Measurements from ENCODE around the gene NOXO1. TPM values are rescaled to one million over a fixed set of nuclear protein-coding genes. Genes with fewer than 3 reads are reported as not detected.

The NOXO1 gene, protein sequence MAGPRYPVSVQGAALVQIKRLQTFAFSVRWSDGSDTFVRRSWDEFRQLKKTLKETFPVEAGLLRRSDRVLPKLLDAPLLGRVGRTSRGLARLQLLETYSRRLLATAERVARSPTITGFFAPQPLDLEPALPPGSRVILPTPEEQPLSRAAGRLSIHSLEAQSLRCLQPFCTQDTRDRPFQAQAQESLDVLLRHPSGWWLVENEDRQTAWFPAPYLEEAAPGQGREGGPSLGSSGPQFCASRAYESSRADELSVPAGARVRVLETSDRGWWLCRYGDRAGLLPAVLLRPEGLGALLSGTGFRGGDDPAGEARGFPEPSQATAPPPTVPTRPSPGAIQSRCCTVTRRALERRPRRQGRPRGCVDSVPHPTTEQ
- not detected for total RNA-seq

DNA sequence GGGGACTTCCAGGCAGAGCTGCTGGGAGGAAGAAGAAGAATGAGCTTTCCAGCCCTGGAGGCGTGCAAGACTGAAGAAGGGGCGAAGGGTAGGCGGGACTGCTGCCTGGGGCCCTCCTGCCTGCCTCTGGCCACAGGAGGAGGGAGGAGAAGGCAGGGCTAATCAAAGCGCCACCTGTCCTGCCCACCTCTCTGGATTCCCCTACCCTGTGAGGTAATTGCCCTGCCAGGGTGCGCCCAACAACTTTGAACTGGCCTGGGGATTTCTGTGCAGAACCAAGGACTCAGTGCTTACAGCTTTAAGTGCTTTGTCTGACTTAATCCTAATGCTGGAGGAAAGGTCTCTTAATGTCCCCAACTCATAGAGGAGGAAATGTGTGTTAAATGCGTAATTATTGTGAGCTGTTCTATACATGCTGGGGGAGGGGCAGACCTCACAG is at the start of gene NOXO1:
Gene NOXO1, minus strand, starts transcription at position 72 of the 439 bp plus-strand sequence. CDS start 290 bp downstream, outside the sequence.
- Histone ChIP-seq H3K36me3 (peaks cover 32 to 35% of the 10 kb centered on the region in 2 donors), H3K9me3 (no peaks in the 10 kb centered on the region), H3K4me3 (replicated peaks in 1 of 3) (no peak within 1 kb of the TSS), H3K27me3 (peaks cover 13% of the 10 kb centered on the region), H3K27ac (no peak within 1 kb of the TSS), H3K4me1 (peaks cover 5 to 24% of the 10 kb centered on the region in 2 donors)
- intact Hi-C loops (cut with DNase I) = no loop called here
- TF ChIP-seq POLR2A (IDR thresholded peaks at IDR 0.05) = no peak
- TF ChIP-seq, protein P1, sequence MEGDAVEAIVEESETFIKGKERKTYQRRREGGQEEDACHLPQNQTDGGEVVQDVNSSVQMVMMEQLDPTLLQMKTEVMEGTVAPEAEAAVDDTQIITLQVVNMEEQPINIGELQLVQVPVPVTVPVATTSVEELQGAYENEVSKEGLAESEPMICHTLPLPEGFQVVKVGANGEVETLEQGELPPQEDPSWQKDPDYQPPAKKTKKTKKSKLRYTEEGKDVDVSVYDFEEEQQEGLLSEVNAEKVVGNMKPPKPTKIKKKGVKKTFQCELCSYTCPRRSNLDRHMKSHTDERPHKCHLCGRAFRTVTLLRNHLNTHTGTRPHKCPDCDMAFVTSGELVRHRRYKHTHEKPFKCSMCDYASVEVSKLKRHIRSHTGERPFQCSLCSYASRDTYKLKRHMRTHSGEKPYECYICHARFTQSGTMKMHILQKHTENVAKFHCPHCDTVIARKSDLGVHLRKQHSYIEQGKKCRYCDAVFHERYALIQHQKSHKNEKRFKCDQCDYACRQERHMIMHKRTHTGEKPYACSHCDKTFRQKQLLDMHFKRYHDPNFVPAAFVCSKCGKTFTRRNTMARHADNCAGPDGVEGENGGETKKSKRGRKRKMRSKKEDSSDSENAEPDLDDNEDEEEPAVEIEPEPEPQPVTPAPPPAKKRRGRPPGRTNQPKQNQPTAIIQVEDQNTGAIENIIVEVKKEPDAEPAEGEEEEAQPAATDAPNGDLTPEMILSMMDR (IDR thresholded peaks at IDR 0.05) = no peak
- DNase-seq = no peak
- 22 to 24% methylated on average over 5 to 6 of the region's 6 CpGs for WGBS, 2 donors

DNA sequence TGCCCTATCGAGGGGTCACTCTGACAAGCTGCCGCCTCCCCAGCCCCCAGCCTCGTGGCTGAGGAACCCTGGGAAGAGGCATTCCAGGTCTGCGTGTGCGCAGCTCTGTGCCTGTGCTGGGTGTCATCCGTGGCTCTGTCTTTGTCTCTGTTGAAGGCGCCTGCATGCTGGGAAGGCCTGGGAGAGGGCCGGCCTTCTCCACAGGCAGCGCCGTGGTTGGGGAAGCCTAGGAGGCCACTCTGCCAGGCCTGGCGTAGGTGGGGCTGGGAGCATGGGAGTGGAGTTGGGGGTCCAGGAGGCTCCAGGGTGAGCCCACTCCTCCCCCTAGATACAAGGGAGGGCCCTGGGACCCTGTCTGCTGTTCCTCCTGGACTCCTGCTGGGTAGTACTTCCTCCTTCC is 48.8 kb upstream of the NOXO1 start:
- peak overlapping the region in 1 of 3 donors; percentile 58 for H3K27ac ChIP-seq
- peaks cover 7 to 36% of the 10 kb centered on the region in 2 donors for H3K4me1 ChIP-seq
- H3K36me3 ChIP-seq = no peaks in the 10 kb centered on the region
- WGBS, 2 donors = 68 to 100% methylated on average over 1 to 3 of the region's 11 CpGs
- H3K27me3 ChIP-seq = no peaks in the 10 kb centered on the region
- H3K9me3 ChIP-seq = no peaks in the 10 kb centered on the region
- no peak for DNase-seq
- intact Hi-C loops (cut with DNase I) = no loop called here
- no peak for TF ChIP-seq POLR2A (IDR thresholded peaks at IDR 0.05)
- TF ChIP-seq, protein P1 (IDR thresholded peaks at IDR 0.05) = no peak
- peak overlapping the region in 1 of 3 donors; percentile 6 for H3K4me3 ChIP-seq (replicated peaks in 1 of 3)

DNA sequence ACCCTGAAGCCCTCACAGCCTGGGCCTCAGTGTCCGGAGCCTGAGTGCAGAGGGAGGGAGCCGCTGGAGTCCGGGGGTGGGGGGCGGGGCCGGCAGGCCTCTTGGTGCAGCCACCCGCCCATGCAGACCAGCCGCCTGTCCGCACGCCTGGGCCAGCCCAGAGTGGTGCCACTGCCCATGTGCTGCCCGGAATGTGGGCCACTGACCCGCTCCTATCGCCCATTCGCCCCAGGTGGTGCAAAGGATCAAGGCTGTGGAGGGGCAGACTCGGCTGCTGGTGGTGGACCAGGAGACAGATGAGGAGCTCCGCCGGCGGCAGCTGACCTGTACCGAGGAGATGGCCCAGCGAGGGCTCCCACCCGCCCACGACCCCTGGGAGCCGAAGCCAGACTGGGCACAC is 48.1 kb upstream of the NOXO1 start:
- no peak for DNase-seq
- H3K9me3 ChIP-seq = no peaks in the 10 kb centered on the region
- H3K4me3 ChIP-seq (replicated peaks in 1 of 3) = peak overlapping the region in 1 of 3 donors; percentile 6
- H3K27me3 ChIP-seq = no peaks in the 10 kb centered on the region
- 90 to 98% methylated on average over 2 to 7 of the region's 22 CpGs for WGBS, 2 donors
- no peaks in the 10 kb centered on the region for H3K36me3 ChIP-seq
- intact Hi-C loops (cut with DNase I) = no loop called here
- no peak for TF ChIP-seq POLR2A (IDR thresholded peaks at IDR 0.05)
- TF ChIP-seq, protein P1 (IDR thresholded peaks at IDR 0.05) = no peak
- no peak overlapping the region for H3K27ac ChIP-seq
- H3K4me1 ChIP-seq = peaks cover 5 to 31% of the 10 kb centered on the region in 2 donors

DNA sequence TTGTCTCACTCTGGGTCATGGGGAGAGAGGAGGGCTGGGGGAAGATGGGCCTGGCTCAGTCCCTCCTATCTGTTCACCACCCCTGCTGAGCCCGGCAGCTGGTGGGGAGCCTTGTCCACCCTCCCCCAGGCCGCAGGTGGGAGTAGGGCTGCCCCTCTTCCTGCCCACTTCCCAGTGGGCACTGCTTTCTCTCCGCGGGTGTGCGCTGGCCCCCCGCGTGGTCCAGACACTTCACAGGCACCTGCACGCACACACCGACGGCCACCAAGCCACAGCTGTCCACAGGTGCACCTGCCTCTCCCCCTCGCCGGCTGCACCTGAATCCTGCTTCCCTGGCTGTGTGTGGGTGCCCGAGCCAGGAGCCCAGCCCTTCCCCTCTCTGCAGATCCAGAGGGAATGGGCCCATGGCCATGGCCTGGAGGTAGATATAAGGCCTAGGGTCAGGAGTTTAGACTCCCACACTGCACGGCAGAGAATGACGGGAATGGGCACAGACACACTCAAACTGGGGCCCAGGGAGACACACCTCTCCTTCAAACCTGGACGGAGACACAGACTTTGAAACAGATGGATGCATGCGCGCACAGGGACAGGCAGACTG is 47.5 kb upstream of the NOXO1 start:
- no peak for TF ChIP-seq POLR2A (IDR thresholded peaks at IDR 0.05)
- TF ChIP-seq, protein P1 (IDR thresholded peaks at IDR 0.05) = no peak
- Histone ChIP-seq H3K36me3 (no peaks in the 10 kb centered on the region), H3K4me1 (peaks cover 5 to 36% of the 10 kb centered on the region in 2 donors), H3K4me3 (replicated peaks in 1 of 3) (peak overlapping the region in 1 of 3 donors; percentile 6), H3K27ac (no peak overlapping the region), H3K27me3 (no peaks in the 10 kb centered on the region), H3K9me3 (no peaks in the 10 kb centered on the region)
- 76 to 83% methylated on average over 10 to 17 of the region's 18 CpGs for WGBS, 2 donors
- DNase-seq = no peak
- intact Hi-C loops (cut with DNase I) = no loop called here

DNA sequence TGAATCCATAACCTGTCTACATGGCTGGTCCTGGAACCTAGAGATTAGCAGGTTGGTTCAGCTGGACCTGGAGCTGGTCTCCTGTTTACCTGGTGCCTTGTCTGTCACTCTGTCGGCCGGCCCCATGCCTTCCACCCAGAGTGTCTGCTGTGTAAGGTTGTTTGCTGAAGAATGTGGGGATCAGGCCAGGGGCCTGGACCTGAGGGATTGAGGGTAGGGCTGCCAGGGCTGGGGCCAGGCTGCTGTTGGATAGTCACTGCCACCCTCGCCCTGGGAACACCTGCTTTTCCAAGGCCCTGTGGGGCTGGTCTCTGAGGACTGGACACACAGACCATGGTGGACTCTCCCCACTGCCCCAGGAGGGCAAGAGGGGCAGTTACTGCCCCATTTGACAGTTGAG is 46.9 kb upstream of the NOXO1 start:
- H3K27ac ChIP-seq = peak overlapping the region in 1 of 3 donors; percentile 4
- intact Hi-C loops (cut with DNase I) = no loop called here
- TF ChIP-seq POLR2A (IDR thresholded peaks at IDR 0.05) = no peak
- TF ChIP-seq, protein P1 (IDR thresholded peaks at IDR 0.05) = no peak
- peak overlapping the region in 1 of 3 donors; percentile 65 for H3K4me3 ChIP-seq (replicated peaks in 1 of 3)
- H3K4me1 ChIP-seq = peaks cover 5 to 39% of the 10 kb centered on the region in 2 donors
- H3K27me3 ChIP-seq = no peaks in the 10 kb centered on the region
- H3K36me3 ChIP-seq = no peaks in the 10 kb centered on the region
- no peak for DNase-seq
- 81 to 100% methylated on average over 1 to 2 of the region's 3 CpGs for WGBS, 2 donors
- H3K9me3 ChIP-seq = no peaks in the 10 kb centered on the region

Data from thyroid gland (tissue), 4 donors.